ENCODE measurements around the gene MAP2K5. TPM values are rescaled to one million over a fixed set of nuclear protein-coding genes. Genes with fewer than 3 reads are reported as not detected.

Gene MAP2K5
- total RNA-seq, 1 experiment from 2014 or later: 7.4 TPM

GRCh38 chr15:67818464-67818863 lies 276.0 kb downstream of the MAP2K5 start:
- DNase-seq (ENCODE audit: extremely low read depth, low read depth): no peak

GRCh38 chr15:67819636-67820035 lies 277.1 kb downstream of the MAP2K5 start:
- DNase-seq (ENCODE audit: extremely low read depth, low read depth): no peak

GRCh38 chr15:67820122-67820991 lies 277.9 kb downstream of the MAP2K5 start:
- no peak for DNase-seq (ENCODE audit: extremely low read depth, low read depth)

- DNase-seq (ENCODE audit: extremely low read depth, low read depth): peak; percentile 26
Measured at GRCh38 chr15:67820992-67821783, 278.7 kb downstream of the MAP2K5 start.

- no peak for DNase-seq (ENCODE audit: extremely low read depth, low read depth)
Measured at GRCh38 chr15:67821784-67822440, 279.4 kb downstream of the MAP2K5 start.

GRCh38 chr15:67822537-67823313 lies 280.2 kb downstream of the MAP2K5 start:
- DNase-seq (ENCODE audit: extremely low read depth, low read depth): no peak

- no peak for DNase-seq (ENCODE audit: extremely low read depth, low read depth)
Measured at GRCh38 chr15:67823314-67824196, 281.1 kb downstream of the MAP2K5 start.

GRCh38 chr15:67824197-67824968 lies 281.9 kb downstream of the MAP2K5 start:
- no peak for DNase-seq (ENCODE audit: extremely low read depth, low read depth)

- no peak for DNase-seq (ENCODE audit: extremely low read depth, low read depth)
Measured at GRCh38 chr15:67824976-67825880, 282.7 kb downstream of the MAP2K5 start, which contains the start of gene SKOR1. Gene SKOR1 (plus strand): TSS chr15:67825509. CDS start chr15:67825603, 94 bp downstream.

- no peak for DNase-seq (ENCODE audit: extremely low read depth, low read depth)
Measured at GRCh38 chr15:67825881-67826716, 283.6 kb downstream of the MAP2K5 start.

- no peak for DNase-seq (ENCODE audit: extremely low read depth, low read depth)
Measured at GRCh38 chr15:67826717-67827561, 284.4 kb downstream of the MAP2K5 start.

- no peak for DNase-seq (ENCODE audit: extremely low read depth, low read depth)
Measured at GRCh38 chr15:67827562-67828277, 285.2 kb downstream of the MAP2K5 start.

GRCh38 chr15:67828278-67828968 lies 285.9 kb downstream of the MAP2K5 start:
- no peak for DNase-seq (ENCODE audit: extremely low read depth, low read depth)

- DNase-seq (ENCODE audit: extremely low read depth, low read depth): no peak
Measured at GRCh38 chr15:67828969-67829646, 286.6 kb downstream of the MAP2K5 start.

Data from NCI-H460 (cell line).